ENCODE data around the gene LPP.

Gene LPP

GRCh38 chr3:188711881-188712247, 557.9 kb downstream of the LPP start:
- DNase-seq (ENCODE audit: low spot score), result no peak

- no peak for DNase-seq (ENCODE audit: low spot score)
These were observed 558.4 kb downstream of the LPP start for GRCh38 chr3:188712248-188712924.

DNA sequence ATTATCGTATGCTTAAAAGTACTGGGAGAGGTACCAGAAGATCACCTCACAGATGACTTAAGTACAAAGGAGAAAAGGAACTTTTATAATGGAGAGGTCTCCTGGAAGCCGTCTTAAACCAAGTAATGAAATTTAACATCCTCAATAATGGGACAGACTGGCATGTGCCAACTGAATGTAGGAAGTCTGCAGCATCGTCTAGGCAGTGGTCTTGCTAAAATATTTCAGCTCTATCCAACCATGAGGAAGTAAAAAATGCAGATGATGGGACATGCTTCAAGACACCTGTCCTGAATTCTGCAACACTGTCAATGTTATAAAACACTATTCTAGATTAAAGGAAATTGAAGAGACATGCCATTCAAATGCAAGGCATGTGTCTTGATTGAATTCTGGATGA, 559.0 kb downstream of the LPP start:
- no peak for DNase-seq (ENCODE audit: low spot score)

DNA sequence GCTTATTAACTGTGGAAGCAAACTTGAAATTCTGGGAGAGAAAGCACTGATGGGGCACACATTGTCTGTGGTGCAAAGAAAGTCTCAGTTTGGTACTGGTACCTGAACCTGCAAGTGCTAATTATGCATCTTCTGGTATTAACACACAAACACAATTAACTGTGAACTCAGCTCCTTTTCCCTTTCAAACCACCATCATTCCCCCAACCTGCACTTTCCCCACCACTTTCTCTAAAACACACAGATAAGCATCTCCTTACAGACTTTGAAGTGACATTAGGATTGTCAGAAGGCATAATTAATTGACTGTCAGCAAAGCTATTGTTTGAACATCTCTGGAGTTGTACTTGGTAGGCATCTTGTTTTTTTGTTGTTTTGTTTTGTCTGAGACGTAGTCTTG, 565.6 kb downstream of the LPP start:
- no peak for DNase-seq (ENCODE audit: low spot score)

GRCh38 chr3:188720215-188720614, 566.3 kb downstream of the LPP start:
- DNase-seq (ENCODE audit: low spot score), result no peak

- DNase-seq (ENCODE audit: low spot score), result no peak
These were observed 566.7 kb downstream of the LPP start for GRCh38 chr3:188720636-188721035.

- DNase-seq (ENCODE audit: low spot score), result no peak
These were observed 567.4 kb downstream of the LPP start for GRCh38 chr3:188721312-188721711.

GRCh38 chr3:188721990-188722389, 568.0 kb downstream of the LPP start:
- no peak for DNase-seq (ENCODE audit: low spot score)

DNA sequence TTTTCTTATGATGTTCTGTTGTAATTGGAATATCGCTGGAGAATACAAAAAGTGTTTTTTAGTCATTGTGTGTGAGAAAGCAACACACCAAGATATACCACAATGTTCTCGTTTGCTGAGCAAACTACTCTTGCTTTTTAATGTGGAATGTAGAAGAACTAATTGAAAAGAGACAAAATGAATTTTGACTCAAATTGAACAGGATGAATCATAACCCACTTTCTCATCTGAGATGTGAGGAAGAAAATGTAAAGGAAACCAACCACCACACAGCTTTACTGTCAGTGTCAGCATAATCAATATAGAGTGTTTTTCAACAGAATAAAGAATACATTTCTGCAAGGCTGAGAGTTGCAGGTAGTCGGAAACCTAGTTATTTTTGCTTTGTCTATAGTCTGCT, 569.0 kb downstream of the LPP start:
- DNase-seq (ENCODE audit: low spot score), result no peak

GRCh38 chr3:188727052-188727451, 573.1 kb downstream of the LPP start:
- no peak for DNase-seq (ENCODE audit: low spot score)

DNA sequence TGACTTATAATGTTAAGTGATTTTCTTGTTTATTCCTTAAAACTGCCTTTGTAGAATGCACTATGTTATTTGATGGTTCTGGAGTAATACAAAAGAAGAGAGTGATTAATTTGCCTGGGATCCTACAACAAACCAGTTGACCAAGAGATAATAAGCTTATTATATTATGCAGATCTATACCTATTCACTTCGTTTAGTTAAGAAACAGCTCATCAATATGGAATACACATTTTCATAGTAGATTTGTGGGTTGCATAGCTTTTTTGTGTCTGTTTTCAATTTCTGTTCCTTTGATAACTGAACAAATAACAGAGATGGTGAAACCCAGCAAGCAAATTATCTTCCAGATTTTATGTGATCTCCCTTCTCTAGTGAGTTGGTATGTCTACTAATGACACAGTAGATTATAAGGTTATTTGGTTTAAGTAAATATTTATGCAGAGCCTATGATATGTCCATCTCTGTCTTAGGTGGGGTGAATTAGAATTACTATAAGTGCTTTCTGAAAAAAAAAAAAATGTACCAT, 574.5 kb downstream of the LPP start:
- no peak for DNase-seq (ENCODE audit: low spot score)

DNA sequence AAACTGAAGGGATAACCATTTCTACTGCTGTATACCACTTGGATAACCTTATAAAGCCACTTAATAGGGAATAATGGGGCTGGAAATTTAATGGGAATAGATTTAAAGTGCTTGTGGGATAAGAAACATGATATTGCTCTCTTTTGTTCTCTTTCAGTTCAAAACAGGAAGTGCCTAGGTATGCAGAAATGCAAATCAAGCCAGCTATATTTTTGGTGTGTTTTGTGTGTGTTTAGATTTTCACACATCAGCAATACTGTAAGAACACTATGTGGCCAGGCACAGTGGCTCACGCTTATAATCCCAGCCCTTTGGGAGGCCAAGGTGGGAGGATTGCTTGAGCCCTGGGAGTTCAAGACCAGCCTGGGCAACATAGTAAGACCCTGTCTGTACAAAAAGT, 575.5 kb downstream of the LPP start:
- no peak for DNase-seq (ENCODE audit: low spot score)

DNA sequence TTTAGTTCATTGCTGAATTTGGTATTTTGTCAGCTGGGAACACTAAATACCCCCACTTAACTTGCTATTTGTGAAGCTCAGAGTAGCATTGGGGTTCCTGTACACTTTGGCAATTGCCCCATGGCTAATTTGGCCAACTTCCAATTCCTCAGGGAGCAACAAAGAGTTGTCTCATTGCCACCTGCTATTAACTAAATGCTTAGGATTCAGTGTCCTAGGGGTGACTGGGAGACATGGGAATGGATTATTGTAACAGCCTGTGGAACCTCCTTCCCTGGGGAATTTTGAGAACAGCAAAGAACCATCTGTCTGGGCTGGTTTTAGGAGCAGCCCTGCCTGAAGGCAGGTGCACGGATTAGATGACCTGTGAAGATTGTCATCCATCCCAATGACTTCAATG, 580.4 kb downstream of the LPP start:
- DNase-seq (ENCODE audit: low spot score), result no peak

GRCh38 chr3:188739511-188739910, 585.6 kb downstream of the LPP start:
- no peak for DNase-seq (ENCODE audit: low spot score)

- no peak for DNase-seq (ENCODE audit: low spot score)
These were observed 586.1 kb downstream of the LPP start for GRCh38 chr3:188740010-188740409.

- DNase-seq (ENCODE audit: low spot score), result no peak
These were observed 589.0 kb downstream of the LPP start for GRCh38 chr3:188742755-188743550.

DNA sequence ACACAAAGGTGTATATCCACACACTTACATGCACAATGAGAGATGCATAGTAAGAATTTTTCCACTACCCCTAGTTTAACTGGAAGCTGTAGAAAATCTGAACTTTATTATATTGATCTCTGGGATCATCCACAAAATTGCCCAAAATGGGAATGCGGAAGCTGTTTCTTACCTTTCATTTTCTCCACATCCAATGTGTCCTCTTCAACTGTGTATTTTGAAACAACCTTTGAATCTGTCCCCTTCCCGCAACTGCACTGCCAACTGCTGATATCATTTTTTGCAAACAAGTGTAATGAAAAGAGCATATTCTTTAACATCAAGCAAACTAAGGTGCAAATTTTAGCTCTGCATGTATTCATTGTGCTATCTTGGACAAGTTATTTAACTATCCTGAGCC, 590.2 kb downstream of the LPP start:
- no peak for DNase-seq (ENCODE audit: low spot score)

- DNase-seq (ENCODE audit: low spot score), result no peak
These were observed 591.1 kb downstream of the LPP start for GRCh38 chr3:188745031-188745430.

- no peak for DNase-seq (ENCODE audit: low spot score)
These were observed 592.4 kb downstream of the LPP start for GRCh38 chr3:188746291-188746783.

DNA sequence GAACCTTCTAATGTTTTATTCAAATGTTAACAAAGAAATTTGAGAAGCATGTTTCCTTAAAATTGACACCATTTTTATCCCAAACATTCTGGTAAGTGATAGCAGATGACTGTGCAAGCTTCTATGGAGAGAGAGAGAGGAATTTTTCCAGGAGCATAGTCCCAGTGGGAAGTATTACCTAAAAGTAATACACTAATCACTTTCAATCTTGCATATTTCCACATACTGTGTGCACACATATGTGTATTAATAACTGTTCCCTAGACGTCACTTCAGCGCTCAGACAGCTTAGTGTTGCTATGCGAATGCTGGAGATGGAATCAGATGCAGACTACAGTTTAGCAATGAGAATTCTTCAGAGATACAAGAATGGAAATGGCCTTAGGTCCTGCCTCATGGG, 593.5 kb downstream of the LPP start:
- no peak for DNase-seq (ENCODE audit: low spot score)

DNA sequence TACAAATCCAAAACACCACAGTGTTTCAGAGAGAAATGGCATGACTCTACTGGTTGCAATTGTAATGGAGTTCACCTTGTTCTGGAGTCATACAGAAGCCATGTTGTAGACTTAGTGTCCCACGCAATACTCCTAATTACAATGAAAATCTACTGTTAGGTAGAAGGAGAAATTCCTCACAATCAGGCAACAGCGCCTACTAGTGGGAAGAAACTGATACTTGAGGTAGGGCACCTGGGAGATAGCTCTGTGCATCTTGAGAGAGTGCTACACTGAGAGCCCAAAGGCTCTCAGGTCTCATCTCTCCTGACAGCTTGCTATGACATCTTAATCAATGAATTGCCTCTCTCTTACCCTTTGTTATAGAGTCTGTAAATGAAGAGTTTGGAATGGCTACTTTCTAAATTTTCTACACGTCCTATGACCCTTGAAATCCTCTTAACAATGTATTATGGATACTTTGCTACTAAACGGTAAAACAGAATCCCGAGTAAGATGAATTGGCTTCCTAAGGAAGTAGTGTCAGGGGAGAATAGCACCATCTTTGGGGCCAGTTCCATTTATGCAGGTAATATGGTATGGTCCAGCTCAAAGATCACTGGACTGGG, 595.2 kb downstream of the LPP start:
- DNase-seq (ENCODE audit: low spot score), result peak; percentile 8

GRCh38 chr3:188749830-188750229, 595.9 kb downstream of the LPP start:
- no peak for DNase-seq (ENCODE audit: low spot score)

DNA sequence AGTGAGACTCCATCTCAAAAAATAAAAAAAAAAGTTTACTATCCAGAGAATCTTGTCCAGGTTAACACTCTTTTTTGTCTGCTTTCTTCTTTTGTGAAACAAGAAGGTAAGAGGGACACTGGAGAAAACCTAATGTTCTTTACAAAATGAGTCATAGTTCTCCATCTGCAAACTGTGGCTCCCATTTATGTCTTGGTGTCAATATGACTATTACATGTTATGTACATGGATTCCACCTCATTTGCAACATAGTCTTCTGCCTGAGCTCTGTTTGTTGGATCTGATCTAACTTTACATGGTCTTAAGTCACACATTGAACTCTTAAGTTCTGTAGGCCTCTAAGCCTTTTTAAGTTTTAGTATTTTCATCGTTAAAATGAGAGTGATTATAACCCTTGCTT, 596.7 kb downstream of the LPP start:
- DNase-seq (ENCODE audit: low spot score), result no peak

All from COLO829 (cell line).